Activated T-cell treated with anti-CD3 and anti-CD28 coated beads for 1 hour (primary cell): ENCODE measurements around the gene SERTAD2.
A peak's percentile ranks its signal among the peaks of the same experiment; 100 is the strongest.

ENCODE experiments used
- DNase-seq: peaks from one replicate; pipeline ENCODE4 v3.0.0-alpha.2; 2020; ENCODE audit warnings: low read depth

Gene SERTAD2

DNA sequence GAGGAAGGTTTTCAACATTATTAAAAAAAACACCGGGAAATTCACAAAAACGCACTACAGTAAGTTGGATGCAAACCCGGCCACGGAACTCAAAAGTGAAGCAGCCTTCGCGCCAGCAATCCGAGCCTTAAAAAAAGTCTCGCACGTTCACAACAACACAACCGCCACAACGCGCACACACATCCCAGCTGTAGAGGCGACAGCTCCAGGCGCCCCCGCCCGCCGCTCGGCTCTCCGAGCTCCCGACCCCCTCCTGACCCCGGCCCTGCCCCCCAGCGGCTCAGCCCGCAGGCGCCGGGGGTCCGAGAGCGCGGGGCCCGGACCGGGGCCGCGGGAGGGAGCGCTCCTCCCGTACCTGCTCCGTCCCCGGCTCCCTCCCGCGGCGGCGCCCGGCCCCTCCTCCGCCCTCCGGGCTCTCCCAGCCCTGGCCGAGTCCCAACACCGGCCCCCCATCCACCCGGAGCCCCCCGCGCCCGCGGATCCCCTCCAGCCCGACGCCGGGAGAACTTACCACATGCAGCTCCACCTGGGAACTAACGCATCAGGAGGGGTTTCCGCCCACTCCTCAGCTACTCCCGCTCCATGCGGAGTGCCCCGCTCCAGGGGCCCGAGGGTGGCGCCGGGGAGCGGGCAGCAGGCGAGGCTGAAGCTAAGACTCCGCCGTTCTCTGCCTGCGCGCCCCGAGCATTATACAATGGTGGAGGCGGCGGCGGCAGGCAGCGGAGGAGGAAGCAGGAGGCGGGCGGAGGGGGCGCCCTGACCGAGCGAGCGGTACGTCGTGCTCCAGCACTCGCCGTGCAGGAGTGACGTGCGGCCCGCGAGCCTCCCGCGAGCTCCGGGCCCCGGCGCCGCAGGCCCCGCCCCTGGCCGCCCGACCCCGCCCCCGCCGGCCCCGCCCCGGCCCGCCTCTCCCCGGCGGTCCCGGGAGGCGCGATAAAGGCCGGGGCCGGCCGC lies at the start of gene SERTAD2:
Gene SERTAD2 (minus strand): TSS at position 805 of the 954 bp plus-strand sequence. CDS start 17,042 bp downstream, outside the sequence.
- DNase-seq = peak; percentile 77

- DNase-seq = no peak
These were observed 46.6 kb upstream of the SERTAD2 start for GRCh38 chr2:64700133-64700809.

DNA sequence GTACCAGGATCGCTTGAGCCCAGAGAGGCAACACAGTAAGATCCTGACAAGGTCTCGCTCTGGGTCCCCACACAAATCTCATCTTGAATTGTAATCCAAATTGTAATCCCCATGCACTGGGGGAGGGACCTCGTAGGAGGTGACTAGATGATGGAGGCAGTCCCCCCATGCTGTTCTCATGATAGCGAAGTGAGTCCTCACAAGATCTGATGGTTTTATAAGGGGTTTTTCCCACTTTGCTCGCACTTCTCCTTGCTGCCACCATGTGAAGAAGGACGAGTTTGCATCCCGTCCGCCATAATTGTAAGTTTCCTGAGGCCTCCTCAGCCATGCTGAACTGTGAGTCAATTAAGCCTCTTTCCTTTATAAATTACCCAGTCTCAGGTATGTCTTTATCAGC lies 46.0 kb upstream of the SERTAD2 start:
- no peak for DNase-seq

GRCh38 chr2:64698668-64699444 lies 45.1 kb upstream of the SERTAD2 start:
- no peak for DNase-seq

DNA sequence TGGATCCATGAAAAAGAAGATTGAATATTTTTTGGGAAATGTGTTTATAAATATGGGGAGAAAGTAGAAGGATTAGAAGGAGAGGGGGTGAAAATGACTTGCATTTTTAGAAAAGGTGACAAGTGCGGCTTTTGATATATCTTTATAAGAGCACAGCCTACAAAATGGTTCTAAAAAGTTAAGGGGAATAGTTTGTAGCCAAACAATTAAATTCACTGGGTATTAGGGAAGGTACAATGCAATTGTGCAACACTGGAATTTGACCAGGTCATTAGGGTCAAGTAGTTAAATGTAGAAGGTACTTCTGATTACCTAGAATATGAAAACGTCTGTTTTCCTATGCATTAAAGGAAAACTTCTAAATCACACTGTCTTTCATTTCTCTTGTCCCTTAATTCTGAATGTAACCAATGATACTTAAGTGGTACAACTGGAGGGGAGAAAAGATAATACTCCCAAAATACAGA lies 44.5 kb upstream of the SERTAD2 start:
- DNase-seq = no peak

GRCh38 chr2:64697297-64698176 lies 43.8 kb upstream of the SERTAD2 start:
- DNase-seq = no peak

- DNase-seq = no peak
These were observed 42.9 kb upstream of the SERTAD2 start for GRCh38 chr2:64696636-64697035.

DNA sequence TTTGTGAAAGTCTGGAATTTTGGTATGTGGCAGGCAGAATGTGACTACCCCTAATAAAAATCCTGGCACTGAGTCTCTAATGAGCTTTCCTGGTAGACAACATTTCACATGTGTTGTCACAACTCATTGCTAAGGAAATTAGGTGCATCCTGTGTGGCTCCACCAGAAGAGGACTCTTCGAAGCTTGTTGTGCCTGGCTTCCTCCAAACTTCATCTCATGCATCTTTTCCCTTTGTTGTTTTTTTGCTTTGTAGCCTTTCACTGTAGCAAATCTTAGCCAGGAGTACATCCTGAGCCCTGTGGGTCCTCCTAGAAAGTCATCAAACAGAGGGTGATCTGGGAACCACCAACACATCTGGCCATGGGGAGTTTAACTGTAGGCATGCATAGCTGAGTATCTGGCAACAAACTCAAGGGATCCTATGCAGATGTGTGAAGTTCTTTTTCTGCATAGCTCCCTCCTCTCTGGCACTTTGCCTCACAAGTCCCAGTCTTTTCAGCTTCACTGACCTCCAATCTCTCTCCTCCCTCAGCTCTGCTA lies 42.1 kb upstream of the SERTAD2 start:
- no peak for DNase-seq

DNA sequence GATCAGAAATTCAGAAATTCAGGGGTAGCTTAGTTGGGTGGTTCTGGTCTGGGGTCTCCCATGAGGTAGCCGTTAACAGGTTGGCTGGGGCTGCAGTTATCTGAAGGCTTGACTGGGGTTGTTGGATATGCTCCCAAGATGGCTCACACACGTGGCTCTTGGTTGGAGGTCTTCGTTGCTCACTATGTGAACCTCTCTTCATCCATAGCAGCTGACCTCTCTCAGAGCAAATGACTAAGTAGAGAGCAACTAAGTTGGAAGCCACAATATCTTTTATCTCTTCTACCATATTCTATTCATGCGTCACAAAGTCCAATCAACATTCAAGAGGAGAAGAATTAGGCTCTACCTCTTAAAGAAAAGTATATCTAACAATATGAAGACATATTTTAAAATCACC lies 38.7 kb upstream of the SERTAD2 start:
- no peak for DNase-seq

- DNase-seq = no peak
These were observed 35.2 kb upstream of the SERTAD2 start for GRCh38 chr2:64688909-64689308.

GRCh38 chr2:64686283-64686956 lies 32.7 kb upstream of the SERTAD2 start:
- no peak for DNase-seq

DNA sequence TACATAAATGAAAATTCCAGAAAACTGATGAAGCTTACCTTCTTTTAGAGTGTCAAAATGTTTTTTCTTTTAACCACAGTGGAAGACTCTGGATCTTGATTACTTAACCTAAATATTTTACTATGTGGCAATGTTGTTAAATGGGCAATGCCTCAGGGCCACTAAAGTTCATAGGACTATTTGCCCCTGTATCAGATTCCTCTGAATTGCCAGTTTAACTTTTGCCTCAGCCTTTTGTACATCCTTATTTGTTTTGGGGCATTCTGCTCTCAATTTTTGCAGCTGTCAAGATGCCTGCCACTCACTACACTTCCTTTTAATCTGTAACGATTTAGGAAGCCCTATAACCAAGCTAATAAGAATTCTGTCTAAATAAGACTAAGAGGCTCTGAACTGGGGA lies 31.7 kb upstream of the SERTAD2 start:
- no peak for DNase-seq

DNA sequence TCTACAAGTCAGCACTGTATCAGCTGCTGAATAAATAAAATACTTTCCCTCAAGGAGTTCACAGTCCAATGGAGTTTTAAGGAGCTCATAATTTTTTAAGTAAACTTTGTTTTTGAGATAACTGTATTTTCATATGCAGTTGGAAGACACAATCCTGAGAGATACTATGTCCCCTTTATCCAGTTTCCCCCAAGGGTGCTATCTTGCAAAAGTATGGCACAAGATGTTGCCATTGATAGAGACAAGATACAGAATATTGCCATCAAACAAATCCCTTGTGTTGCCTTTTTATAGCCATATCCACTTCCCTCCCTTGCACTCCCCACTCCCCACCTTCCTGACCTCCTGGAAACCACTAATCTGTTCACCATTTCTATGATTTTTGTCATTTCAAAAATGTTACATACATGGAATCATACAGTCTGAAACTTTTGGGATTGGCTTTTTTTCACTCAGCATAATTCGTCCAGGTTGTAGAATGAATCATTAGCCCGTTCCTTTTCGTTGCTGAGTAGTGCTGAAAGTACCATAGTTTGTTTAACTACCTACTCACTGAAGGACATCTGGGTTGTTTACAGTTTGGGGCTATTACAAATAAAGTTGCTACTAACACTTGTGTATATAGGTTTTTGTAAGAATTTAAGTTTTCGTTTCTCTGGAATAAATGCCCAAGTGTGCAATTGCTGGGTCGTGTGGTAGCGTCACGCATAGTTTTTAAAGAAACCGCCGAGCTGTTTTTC lies 30.2 kb upstream of the SERTAD2 start:
- DNase-seq = no peak

DNA sequence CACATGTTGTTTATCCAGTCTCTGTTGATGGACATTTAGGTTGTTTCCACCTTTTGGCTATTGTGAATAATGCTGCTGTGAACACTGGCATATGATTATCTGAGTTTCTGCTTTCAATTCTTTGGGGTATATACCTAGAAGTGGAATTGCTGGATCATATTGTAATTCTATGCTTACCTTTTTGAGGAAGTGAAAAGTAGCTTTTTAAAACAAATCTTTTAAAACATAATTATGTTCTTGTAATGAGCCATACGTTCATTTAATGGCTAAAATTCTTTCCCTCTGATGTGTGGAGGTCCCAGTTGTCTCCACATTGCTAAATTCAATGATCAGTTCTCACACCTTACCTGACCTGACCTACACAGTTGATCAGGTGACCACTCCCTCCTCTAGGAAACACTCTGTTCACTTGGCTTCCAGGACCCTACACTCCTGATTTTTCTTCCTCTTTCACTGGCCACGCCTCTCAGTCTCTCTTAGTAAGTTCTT lies 27.8 kb upstream of the SERTAD2 start:
- DNase-seq = no peak

DNA sequence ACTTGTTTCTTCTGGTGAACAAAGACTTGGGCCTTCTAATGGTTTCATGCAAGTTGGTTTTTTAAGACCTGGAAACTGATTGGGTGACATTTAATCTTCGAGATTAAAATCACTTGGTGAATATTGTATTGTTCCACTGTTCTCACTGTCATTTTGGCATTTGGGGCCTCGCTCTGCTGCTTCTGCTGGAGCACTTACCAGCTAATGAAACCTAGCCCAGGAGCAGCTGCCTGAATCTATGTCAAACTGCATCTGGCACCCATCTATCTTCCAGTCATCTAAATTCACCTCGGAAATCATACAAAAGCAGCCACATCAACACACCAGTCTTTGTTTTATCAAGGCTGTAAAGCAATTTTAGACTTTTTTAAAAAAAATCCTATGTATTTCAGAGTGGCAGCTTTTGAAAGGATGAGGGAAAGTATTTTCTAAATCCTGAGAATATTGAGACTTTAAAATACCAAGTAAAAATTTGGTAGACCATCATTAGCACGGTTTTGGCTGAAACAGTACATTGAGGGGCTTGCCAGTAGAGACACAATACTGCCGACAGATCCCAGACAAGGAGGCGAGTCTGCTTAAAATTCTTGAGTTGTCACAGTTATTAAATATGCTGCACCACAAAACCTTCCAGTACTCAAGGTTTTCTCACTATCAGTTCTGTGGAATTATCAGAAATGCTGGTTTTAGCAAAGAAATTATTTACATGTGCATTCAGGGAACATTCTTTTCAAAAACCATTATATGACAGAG lies 26.1 kb upstream of the SERTAD2 start:
- no peak for DNase-seq

GRCh38 chr2:64678771-64679590 lies 25.3 kb upstream of the SERTAD2 start:
- DNase-seq = no peak

GRCh38 chr2:64677530-64677929 lies 23.8 kb upstream of the SERTAD2 start:
- no peak for DNase-seq

DNA sequence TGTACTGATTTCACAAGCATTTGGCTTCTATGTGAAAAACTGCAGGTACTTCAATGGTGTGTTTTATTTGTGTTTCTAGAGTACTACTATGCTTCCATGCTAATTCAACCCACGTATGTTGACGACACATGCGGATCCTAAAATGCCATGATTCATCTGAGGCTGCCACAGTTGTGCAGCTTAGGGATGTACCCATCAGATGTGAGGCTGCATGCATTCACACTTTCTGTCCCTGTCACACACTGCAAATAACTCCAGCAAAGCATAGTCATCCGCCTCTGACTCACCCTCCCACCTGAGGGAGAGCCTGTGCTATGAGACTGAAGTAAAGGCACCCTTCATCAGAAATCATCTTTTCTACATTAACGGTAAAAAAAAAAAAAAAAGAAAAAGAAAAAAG lies 22.1 kb upstream of the SERTAD2 start:
- no peak for DNase-seq
